Effector memory CD8-positive, alpha-beta T cell (primary cell): ENCODE data around the gene PRDM12.
A peak's percentile ranks its signal among the peaks of the same experiment; 100 is the strongest.

Experiments
- ATAC-seq: fragments of 150-1000 bp; cut with Tn5 transposase; replicated peaks from 2 replicates; pipeline ENCODE4 v1.10.0; 2021; ENCODE audit warnings: mild to moderate bottlenecking, moderate library complexity
- DNase-seq, 3 experiments: peaks; one replicate each; pipeline ENCODE4 v3.0.0; 2021
- H3K27ac Mint-ChIP-seq, 2 donors: one replicate each; pipeline ENCODE4 v1.8.0; 2022; ENCODE audit warnings: mild to moderate bottlenecking in 2 of 2, mixed read lengths in 2 of 2, moderate library complexity in 2 of 2
- H3K27me3 Mint-ChIP-seq, 2 donors: one replicate each; pipeline ENCODE4 v1.8.0; 2022; ENCODE audit warnings: mixed read lengths in 2 of 2
- H3K36me3 Mint-ChIP-seq: one replicate; pipeline ENCODE4 v1.8.0; 2022; ENCODE audit warnings: mild to moderate bottlenecking, moderate library complexity, mixed read lengths; ENCODE audit not compliant: insufficient read depth
- H3K4me1 Mint-ChIP-seq, 2 donors: one replicate each; pipeline ENCODE4 v1.8.0; 2022; ENCODE audit warnings: low read depth in 2 of 2, mixed read lengths in 2 of 2
- H3K4me3 Mint-ChIP-seq, 2 donors: one replicate each; pipeline ENCODE4 v1.8.0; 2022; ENCODE audit warnings: mild to moderate bottlenecking in 2 of 2, mixed read lengths in 2 of 2, moderate library complexity in 2 of 2
- H3K9me3 Mint-ChIP-seq, 2 donors: one replicate each; pipeline ENCODE4 v1.8.0; 2022; ENCODE audit warnings: mixed read lengths in 2 of 2
- total RNA-seq, 9 experiments: gene quantifications; one replicate each; lab custom pipeline; 2026; lab: John Stamatoyannopoulos, UW

PRDM12 gene
- total RNA-seq: 0 to 0.23 (median 0) reads per million in 9 experiments

DNA sequence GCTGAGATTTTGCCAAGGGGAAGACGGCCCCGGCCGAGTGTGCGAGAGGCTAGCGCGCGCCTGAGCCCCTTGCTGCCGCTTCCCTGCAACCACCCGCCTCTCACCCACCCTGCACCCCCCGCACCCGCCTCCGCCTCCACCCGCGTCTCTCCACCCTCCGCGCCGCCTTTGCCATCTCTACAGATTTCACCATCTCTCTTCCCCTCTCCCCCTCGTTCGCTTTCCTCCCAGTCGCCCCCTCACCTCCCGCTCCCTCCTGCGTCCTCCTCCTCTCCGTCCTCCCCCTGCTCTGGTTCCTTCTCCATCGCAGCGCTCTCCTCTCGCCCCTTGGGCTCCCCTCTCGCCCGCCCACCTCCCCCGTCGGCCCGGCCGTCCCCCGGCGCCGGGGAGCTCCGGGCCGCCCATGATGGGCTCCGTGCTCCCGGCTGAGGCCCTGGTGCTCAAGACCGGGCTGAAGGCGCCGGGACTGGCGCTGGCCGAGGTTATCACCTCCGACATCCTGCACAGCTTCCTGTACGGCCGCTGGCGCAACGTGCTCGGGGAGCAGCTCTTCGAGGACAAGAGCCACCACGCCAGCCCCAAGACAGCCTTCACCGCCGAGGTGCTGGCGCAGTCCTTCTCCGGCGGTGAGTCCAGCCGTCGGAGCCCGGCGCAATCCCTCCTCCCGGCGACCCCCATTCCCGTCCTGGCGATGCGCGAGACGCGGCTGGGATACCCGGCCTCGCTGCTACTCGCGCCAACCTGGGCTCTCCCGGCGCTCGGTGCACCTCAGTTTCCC is at the start of gene PRDM12:
Gene PRDM12, plus strand, starts transcription at position 344 of the 778 bp plus-strand sequence. Its CDS starts 60 bp downstream, at position 404.
- DNase-seq (no peak), ATAC-seq (no peak)
- Mint-ChIP-seq H3K9me3 (no peaks in the 10 kb centered on the region), H3K36me3 (peaks cover 7% of the 10 kb centered on the region), H3K27me3 (peaks cover 61 to 88% of the 10 kb centered on the region in 2 donors), H3K4me1 (peaks cover 21 to 23% of the 10 kb centered on the region in 2 donors), H3K4me3 (peak within 1 kb of the TSS; percentile 75 to 85), H3K27ac (no peak within 1 kb of the TSS)

DNA sequence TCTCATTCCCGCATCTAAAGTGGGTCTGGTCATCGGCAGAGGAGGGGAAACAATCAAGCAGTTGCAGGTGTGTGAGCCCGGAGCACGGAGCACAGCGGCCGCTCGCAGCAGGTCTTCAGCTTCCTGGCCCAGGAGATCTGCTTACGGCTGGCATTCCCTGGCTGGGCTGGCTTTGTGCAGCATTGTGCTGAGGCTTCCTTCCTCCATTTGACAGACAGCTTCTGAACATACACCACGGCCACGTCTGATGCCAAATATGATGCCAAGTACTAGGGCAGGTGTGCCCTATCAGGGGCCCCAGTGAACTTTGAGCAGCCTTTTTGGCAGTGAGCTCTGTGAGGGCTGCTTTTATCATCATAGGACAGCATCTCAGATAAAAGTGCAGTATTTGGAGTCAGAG is 47.9 kb upstream of the PRDM12 start:
- no peak overlapping the region for H3K4me3 Mint-ChIP-seq

DNA sequence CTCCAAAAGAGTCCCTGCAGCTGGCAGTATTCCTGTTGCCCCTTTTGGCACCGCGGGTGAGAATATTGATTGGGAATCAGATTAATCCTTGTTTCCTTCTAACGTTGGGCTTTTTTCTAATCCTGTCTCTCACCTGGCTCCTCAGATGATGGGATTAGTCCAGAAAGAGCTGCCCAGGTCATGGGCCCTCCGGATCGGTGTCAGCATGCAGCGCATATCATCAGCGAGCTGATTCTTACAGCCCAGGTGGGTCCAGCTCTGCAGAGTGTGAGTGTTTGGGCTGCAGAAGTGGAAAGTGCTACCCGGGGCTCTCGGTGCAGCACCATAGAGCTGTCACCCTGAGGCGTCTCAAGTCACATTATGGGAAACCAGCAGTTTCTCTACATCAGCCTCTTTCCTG is 40.9 kb upstream of the PRDM12 start:
- Mint-ChIP-seq H3K27ac (no peak overlapping the region), H3K4me1 (no peaks in the 10 kb centered on the region), H3K27me3 (no peaks in the 10 kb centered on the region), H3K9me3 (no peaks in the 10 kb centered on the region), H3K36me3 (peaks cover 79% of the 10 kb centered on the region), H3K4me3 (no peak overlapping the region)
- ATAC-seq (no peak), DNase-seq (no peak)

More for the DNA sequence above, 47.9 kb upstream of the PRDM12 start:
- H3K9me3 Mint-ChIP-seq: no peaks in the 10 kb centered on the region
- no peak for ATAC-seq
- H3K27ac Mint-ChIP-seq: no peak overlapping the region
- DNase-seq: no peak
- H3K27me3 Mint-ChIP-seq: no peaks in the 10 kb centered on the region
- peaks cover 81% of the 10 kb centered on the region for H3K36me3 Mint-ChIP-seq
- H3K4me1 Mint-ChIP-seq: peaks cover 0 to 4% of the 10 kb centered on the region in 2 donors

DNA sequence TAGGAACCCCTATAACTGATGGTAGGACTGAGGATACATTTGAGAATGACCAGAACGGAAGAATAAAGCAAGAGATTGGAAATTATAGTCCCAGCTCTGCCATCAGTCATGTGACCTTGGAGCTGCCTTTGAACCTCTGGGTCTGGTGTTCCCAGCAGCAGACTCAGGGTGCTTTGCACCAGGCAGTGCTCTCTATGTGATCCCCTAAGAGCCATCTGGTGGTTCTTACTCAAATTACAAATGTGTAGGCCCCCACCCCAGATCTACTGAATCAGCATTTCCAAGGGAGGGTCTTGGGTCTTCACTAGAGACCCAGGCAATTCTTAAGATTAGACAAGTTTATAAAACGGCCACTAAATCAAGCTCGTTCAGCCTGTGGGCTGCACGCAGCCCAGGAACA is 40.2 kb upstream of the PRDM12 start:
- Mint-ChIP-seq H3K36me3 (peaks cover 81% of the 10 kb centered on the region), H3K9me3 (no peaks in the 10 kb centered on the region), H3K4me3 (no peak overlapping the region), H3K27me3 (no peaks in the 10 kb centered on the region), H3K4me1 (no peaks in the 10 kb centered on the region), H3K27ac (no peak overlapping the region)
- ATAC-seq (no peak), DNase-seq (no peak)

DNA sequence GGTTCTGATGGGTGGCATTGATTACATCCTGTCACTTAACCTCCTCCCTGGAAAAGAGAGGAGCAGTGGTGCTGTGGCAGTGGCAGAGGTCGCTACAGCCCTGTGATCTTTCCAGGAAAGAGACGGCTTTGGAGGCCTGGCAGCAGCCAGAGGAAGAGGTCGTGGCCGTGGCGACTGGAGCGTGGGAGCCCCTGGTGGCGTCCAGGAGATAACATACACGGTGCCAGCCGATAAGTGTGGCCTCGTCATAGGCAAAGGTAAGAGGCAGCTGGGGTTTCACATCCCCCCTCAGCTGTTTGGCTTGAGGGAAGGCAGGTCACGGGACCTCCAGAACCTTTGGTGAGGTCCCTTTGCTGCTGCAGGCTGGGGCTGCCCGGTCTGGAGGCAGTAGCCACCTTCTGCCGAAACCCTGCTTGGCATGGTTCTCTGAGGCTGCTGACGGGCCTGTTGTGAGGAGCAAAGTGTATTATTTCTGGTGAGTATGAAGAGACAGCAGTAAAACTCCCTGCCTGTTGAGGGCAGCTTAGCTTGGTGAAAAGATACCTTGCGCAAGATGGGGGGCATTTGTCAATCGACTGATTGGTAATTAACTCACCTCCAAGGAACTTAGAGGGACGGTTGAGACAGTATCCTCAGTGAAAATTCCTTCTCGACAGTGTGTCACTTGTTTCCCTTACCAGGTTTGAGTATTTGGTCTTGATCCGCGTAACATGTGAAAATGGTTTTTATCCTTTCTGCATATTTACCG is 38.0 kb upstream of the PRDM12 start:
- no peak for DNase-seq
- Mint-ChIP-seq H3K4me3 (no peak overlapping the region), H3K9me3 (no peaks in the 10 kb centered on the region), H3K27ac (peak overlapping the region in 1 of 2 donors; percentile 32), H3K27me3 (no peaks in the 10 kb centered on the region), H3K4me1 (no peaks in the 10 kb centered on the region), H3K36me3 (peaks cover 68% of the 10 kb centered on the region)
- no peak for ATAC-seq

DNA sequence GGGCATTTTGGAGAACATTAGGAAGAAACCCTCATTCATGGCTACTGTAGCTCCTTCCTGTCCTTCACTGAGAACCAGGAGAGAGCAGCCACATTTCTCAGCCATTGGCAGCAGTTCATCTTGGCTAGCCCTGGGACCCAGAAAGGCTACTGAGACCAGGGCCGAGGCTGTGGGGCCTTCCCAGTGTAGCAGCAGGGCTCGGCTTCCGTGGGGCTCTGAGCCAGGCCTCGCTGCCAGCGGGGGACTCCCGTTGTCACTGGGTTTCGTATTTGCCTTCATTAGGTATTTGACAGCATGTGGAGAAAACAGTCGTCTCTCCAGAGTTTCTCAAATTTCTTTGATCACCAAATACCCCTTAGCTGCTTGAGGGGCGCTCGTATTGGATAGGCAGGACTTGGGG is 37.3 kb upstream of the PRDM12 start:
- DNase-seq: no peak
- no peaks in the 10 kb centered on the region for H3K9me3 Mint-ChIP-seq
- ATAC-seq: no peak
- H3K27ac Mint-ChIP-seq: no peak overlapping the region
- no peaks in the 10 kb centered on the region for H3K4me1 Mint-ChIP-seq
- peaks cover 62% of the 10 kb centered on the region for H3K36me3 Mint-ChIP-seq
- no peak overlapping the region for H3K4me3 Mint-ChIP-seq
- H3K27me3 Mint-ChIP-seq: no peaks in the 10 kb centered on the region

DNA sequence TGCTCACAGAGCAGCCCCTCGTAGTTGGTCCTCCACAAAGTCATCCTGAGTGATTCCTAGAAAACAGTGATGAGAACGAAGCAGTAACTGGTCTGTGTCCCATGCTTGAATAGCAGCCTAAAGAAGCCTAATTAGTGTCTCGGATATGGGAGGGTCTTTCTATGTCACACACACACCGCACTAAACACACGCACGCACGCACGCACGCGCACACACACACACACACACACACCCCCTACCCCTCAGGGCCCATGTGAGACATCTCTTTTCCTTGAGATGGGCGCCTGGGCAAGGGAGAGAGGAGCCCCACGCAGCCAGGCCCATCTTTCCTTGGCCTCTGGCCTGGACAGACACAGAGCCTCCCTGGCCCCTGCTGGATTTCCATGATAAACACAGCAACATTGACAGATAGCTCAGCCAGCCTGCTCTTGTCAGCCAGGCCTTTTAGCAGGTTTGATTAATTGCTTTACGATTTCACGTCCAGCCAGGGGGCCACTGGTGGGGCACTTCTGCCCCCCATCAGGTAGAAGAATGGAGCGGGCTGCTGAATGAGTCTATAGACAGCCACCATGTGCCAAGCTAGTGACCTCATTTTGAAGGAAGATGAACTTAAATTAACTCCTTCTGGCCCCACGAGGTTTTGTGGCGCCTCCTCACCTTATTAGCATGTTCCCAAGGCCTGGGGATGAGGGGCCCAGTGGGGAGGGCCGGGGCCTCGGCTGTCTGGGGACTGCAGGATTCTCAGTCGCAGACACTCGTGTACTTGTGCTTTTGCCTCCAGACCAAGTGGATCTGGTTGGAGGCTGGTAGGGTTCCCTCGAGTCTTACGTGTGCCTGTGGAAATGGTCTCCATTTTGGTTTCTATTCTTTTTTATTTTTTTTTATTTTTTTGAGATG is 36.2 kb upstream of the PRDM12 start:
- ATAC-seq: no peak

DNA sequence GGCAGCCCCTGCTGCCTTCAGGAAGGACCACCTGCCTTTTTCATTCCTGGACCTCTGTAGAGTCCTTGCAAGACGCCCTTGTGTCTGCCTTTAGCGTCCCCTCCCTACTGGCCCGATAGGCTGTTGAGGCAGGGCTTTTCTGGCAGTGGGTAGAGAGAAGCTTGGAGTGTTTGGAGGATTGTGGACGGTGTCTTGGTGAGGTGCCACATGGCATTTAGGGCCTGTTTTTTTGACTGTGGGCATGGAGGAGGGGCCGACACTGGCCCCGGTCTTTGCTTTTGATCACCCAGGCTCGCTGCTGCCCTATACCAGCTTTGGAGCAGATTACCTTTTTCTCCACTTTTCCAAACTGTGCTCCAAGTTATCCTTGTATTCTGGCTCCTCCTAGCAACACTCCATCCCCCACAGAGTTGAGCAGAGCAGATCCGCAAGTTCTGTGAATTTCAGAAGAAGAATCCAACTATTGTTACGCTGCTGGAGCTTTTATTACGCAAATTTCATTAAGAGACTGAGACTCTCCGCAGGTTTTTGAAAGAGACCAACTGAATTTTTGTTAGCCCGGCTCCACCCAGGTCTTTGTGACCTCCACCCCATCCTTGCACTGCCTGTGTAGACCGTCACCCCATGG is 34.8 kb upstream of the PRDM12 start:
- H3K4me3 Mint-ChIP-seq: no peak overlapping the region
- no peak for DNase-seq
- H3K27ac Mint-ChIP-seq: no peak overlapping the region
- H3K27me3 Mint-ChIP-seq: no peaks in the 10 kb centered on the region
- H3K4me1 Mint-ChIP-seq: no peaks in the 10 kb centered on the region
- peaks cover 44% of the 10 kb centered on the region for H3K36me3 Mint-ChIP-seq
- no peaks in the 10 kb centered on the region for H3K9me3 Mint-ChIP-seq
- no peak for ATAC-seq

More for the DNA sequence above, 36.2 kb upstream of the PRDM12 start:
- H3K4me3 Mint-ChIP-seq: no peak overlapping the region
- H3K9me3 Mint-ChIP-seq: no peaks in the 10 kb centered on the region
- H3K4me1 Mint-ChIP-seq: no peaks in the 10 kb centered on the region
- DNase-seq: no peak
- no peak overlapping the region for H3K27ac Mint-ChIP-seq
- no peaks in the 10 kb centered on the region for H3K27me3 Mint-ChIP-seq
- peaks cover 58% of the 10 kb centered on the region for H3K36me3 Mint-ChIP-seq

DNA sequence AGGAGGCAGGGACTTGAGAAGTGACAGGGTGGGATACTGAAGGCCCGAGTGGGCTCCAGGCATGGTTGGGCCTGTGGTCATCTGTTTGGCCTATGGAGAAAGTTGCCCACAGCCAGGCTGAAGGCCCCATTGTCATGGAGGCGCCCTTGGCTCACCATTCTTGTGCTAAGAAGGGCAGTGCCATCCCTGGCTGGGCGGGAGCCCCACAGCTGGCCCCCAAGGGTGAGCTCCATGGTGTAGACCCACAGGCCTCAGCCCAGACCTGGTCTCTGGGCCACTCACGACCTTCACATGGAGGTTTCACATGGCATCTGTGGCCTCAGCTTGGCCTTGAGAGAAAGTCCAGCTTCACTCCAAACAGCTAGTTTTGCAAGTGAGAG is 34.3 kb upstream of the PRDM12 start:
- H3K27ac Mint-ChIP-seq: no peak overlapping the region
- no peaks in the 10 kb centered on the region for H3K9me3 Mint-ChIP-seq
- peaks cover 40% of the 10 kb centered on the region for H3K36me3 Mint-ChIP-seq
- DNase-seq (no peak), ATAC-seq (no peak)
- H3K4me3 Mint-ChIP-seq: no peak overlapping the region
- no peaks in the 10 kb centered on the region for H3K27me3 Mint-ChIP-seq
- H3K4me1 Mint-ChIP-seq: no peaks in the 10 kb centered on the region

DNA sequence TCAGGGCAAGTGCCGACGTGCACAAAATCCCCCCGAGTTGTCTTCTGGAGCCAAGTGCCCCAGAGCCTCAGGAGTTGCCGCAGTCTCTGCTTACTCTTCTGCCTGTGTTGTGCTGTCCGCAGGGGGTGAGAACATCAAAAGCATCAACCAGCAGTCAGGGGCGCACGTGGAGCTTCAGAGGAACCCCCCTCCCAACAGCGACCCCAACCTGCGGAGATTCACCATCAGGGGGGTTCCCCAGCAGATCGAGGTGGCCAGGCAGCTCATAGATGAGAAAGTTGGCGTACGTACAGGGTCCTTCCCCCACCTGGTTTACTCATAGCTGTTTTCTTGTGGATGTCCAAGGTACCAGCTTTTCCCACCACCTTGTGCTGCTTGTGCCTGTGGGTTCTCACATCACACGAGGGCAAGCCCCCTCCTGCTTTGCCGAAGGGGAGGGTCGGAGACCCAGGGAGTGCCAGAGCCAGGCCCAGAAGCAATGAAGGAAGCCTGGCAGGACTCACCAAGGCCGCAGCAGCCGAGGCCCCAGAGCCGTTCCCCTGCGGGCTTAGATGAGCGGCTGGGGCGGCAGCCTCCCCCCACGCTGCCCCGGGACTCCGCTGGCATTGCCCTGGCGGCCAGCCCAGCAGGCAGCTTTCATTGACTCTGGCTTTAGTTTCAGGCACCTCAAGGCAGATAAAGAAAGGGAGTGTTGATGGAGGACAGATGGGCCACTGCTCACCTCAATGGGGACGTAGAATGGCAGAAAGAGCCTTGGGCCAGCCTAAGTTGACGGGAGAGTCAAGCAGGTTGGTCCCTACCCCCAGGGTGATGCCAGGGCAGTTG is 33.7 kb upstream of the PRDM12 start:
- peaks cover 36% of the 10 kb centered on the region for H3K36me3 Mint-ChIP-seq
- no peaks in the 10 kb centered on the region for H3K9me3 Mint-ChIP-seq
- DNase-seq: no peak
- H3K27ac Mint-ChIP-seq: peak overlapping the region in 1 of 2 donors; percentile 22
- no peak overlapping the region for H3K4me3 Mint-ChIP-seq
- H3K4me1 Mint-ChIP-seq: no peaks in the 10 kb centered on the region
- no peak for ATAC-seq
- no peaks in the 10 kb centered on the region for H3K27me3 Mint-ChIP-seq

DNA sequence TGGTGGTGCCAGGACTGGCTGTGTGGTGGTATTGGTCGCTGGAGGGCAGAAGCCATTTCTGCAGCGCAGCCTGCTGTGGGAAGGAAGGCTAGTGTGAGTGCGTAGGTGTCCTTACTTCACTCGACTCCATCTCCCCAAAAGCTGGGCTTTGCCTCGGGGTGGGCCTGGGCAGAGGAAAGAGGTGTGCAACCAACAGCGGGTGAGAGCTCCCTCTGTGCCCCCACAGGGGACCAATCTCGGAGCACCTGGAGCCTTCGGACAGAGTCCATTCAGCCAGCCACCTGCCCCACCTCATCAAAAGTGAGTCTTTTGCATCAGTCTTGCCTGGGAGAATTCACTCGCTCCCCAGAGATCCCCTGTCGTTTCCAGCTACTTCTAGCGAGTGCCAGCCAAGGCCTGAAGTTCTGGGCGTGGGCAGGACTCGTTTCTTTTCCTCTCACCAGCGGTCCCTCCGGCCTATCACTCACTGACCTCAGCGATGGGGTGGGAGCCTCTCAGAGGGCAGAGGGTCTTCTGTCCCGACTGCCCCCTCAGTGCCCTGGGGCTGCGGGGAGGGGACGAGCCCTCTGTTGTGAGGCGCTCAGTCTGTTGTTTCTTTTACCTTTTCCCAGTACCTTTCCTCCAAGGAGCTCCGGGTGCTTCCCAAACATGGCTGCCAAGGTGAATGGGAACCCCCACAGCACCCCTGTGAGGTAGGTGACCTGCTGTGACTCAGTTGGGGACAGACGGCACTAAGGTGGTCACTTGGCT is 32.9 kb upstream of the PRDM12 start:
- H3K4me3 Mint-ChIP-seq: no peak overlapping the region
- no peaks in the 10 kb centered on the region for H3K9me3 Mint-ChIP-seq
- H3K27me3 Mint-ChIP-seq: no peaks in the 10 kb centered on the region
- no peak for ATAC-seq
- DNase-seq: no peak
- peak overlapping the region; percentile 22 to 44 for H3K27ac Mint-ChIP-seq
- no peaks in the 10 kb centered on the region for H3K4me1 Mint-ChIP-seq
- peaks cover 33% of the 10 kb centered on the region for H3K36me3 Mint-ChIP-seq
